IPS-15b (cell line): Measurements from ENCODE around the gene VGLL3.
"Not testable (repeated sequence)": the region's sequence is repeated elsewhere in the genome, so short reads cannot be mapped to it uniquely, and the experiment has no call there.

ENCODE experiments used
- H3K27me3 ChIP-seq: one replicate; pipeline ENCODE4 v1.6.1; 2013; ENCODE audit warnings: low read length; ENCODE audit not compliant: control insufficient read depth, insufficient read depth
- H3K36me3 ChIP-seq: one replicate; pipeline ENCODE4 v1.6.1; 2013; ENCODE audit warnings: low read length; ENCODE audit not compliant: control insufficient read depth, insufficient read depth
- H3K4me1 ChIP-seq: one replicate; pipeline ENCODE4 v1.6.1; 2013; ENCODE audit warnings: mild to moderate bottlenecking, low read length; ENCODE audit not compliant: control insufficient read depth, insufficient read depth
- H3K4me3 ChIP-seq: one replicate; pipeline ENCODE4 v1.5.1; 2013; ENCODE audit warnings: low read depth, low read length
- H3K9ac ChIP-seq: one replicate; pipeline ENCODE4 v1.6.1; 2013; ENCODE audit warnings: low read depth, mild to moderate bottlenecking, low read length
- H3K9me3 ChIP-seq: one replicate; pipeline ENCODE4 v1.6.1; 2013; ENCODE audit warnings: mild to moderate bottlenecking, low read length; ENCODE audit not compliant: control insufficient read depth, insufficient read depth

VGLL3 gene

GRCh38 chr3:86988235-86988634 is 2.7 kb downstream of the VGLL3 start:
- Histone ChIP-seq H3K4me1 (peaks cover 2% of the 10 kb centered on the region), H3K9me3 (no peaks in the 10 kb centered on the region), H3K4me3 (no peak overlapping the region), H3K27me3 (peaks cover 22% of the 10 kb centered on the region), H3K9ac (no peak overlapping the region), H3K36me3 (no peaks in the 10 kb centered on the region)

DNA sequence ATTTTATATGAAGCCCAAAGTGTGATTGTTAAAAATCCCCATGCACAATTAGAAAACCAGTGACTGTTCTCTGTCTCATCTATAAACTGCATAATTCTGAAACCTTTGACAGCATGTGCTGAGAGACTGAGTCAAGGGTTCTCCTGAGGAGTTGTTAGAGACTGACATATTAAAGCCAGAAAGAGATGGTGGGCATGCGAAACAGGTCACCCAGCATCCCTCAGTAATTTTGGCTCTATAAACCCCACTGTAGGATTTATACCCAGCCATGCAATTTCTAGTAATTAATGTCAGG is 3.6 kb downstream of the VGLL3 start:
- peaks cover 22% of the 10 kb centered on the region for H3K27me3 ChIP-seq
- H3K4me1 ChIP-seq = peaks cover 2% of the 10 kb centered on the region
- H3K4me3 ChIP-seq = no peak overlapping the region
- H3K9ac ChIP-seq = no peak overlapping the region
- no peaks in the 10 kb centered on the region for H3K36me3 ChIP-seq
- no peaks in the 10 kb centered on the region for H3K9me3 ChIP-seq

DNA sequence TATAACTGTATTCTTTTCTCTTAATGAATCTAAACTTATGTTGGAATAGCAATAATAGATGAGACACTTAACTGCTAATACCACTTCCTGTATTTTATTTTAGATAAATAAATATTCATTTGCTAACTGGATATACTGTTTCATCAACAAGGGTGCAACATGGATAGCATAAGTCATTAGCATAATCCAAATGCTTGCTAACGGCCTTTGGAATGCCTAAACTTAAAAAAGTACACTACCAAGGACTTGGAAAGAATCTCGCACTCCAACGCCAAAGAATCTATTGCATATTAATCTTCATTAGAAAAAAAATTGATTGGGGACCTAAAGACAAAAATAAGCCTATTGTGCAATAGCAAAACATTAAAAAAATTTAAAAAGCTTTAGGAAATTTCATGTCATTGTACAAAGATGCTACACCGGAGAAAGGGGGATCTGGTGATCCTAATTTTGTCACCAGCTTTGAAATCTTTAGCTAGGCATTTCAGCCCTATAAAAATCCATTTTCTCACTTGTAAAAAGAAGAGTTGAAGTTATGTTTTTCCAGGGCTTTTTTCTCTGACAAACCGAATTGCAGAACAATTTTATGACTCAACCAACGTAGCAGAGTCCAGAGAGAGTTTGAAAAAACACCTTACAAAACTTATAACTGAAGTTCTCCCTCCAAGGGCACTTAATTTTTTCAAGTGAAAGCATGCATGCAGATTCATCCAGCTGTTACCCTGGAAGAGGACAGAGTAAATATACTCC is 4.1 kb downstream of the VGLL3 start:
- peaks cover 19% of the 10 kb centered on the region for H3K27me3 ChIP-seq
- H3K9ac ChIP-seq = no peak overlapping the region
- no peak overlapping the region for H3K4me3 ChIP-seq
- peaks cover 2% of the 10 kb centered on the region for H3K4me1 ChIP-seq
- H3K9me3 ChIP-seq = no peaks in the 10 kb centered on the region
- no peaks in the 10 kb centered on the region for H3K36me3 ChIP-seq

DNA sequence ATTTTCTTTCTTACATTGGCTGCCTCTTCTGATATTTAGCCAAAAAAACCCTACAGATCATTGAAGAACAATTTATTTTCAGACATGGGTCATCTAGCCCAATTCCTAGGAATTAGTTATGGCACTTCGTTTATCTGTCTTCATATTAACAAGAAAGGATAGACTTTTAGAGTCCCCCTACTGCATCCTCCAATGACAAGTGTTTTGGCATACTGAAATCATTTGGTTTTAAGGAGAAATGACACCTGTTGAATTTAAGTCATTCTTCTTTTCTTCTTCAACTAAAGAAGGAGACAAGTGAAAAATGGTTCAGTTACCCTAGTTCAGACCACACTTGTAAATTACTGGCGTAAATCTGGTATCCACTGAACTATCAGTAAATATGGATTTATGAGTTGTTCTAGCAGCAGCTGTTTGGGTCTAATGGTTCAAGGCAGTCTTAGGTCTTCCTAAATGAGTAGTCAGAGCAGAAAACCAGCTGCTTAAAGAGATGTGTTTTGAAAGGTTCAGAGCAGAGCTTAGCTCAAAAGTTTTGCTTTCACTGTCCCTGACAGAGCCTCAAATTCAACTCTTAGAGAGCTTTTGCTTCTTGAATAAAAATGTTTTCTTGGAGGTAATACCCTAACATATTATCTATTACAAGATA is 5.6 kb downstream of the VGLL3 start:
- Histone ChIP-seq H3K27me3 (peaks cover 19% of the 10 kb centered on the region), H3K4me3 (no peak overlapping the region), H3K9me3 (no peaks in the 10 kb centered on the region), H3K9ac (no peak overlapping the region), H3K4me1 (peaks cover 2% of the 10 kb centered on the region), H3K36me3 (no peaks in the 10 kb centered on the region)

GRCh38 chr3:86984271-86984670 is 6.7 kb downstream of the VGLL3 start:
- no peak overlapping the region for H3K4me3 ChIP-seq
- no peaks in the 10 kb centered on the region for H3K9me3 ChIP-seq
- no peak overlapping the region for H3K9ac ChIP-seq
- no peaks in the 10 kb centered on the region for H3K36me3 ChIP-seq
- H3K4me1 ChIP-seq = no peaks in the 10 kb centered on the region
- peaks cover 9% of the 10 kb centered on the region for H3K27me3 ChIP-seq

- peaks cover 2% of the 10 kb centered on the region for H3K27me3 ChIP-seq
- H3K4me3 ChIP-seq = no peak overlapping the region
- no peaks in the 10 kb centered on the region for H3K36me3 ChIP-seq
- no peak overlapping the region for H3K9ac ChIP-seq
- no peaks in the 10 kb centered on the region for H3K9me3 ChIP-seq
- no peaks in the 10 kb centered on the region for H3K4me1 ChIP-seq
Measured at GRCh38 chr3:86982883-86983282, 8.1 kb downstream of the VGLL3 start.

DNA sequence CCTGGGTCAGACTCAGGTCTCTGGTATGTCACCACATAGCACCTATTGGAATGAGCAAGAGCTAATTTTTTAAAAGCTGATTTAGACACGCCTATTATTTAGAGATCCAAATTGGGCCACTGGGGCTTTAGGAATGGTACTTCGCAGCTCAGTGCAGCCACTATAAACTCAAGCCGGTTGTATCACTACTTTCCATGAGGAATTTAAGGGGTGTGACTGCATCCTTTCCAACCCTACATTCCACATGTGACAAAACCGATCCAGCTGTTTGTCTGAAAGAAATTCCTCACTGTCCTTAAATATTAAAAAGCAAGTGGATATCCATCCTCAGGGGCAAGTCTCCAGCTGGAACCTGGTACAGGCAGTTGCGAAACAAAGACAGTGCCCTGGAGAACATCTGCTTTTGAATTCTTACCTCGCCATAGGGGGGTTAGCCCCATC is 12.8 kb downstream of the VGLL3 start:
- H3K9me3 ChIP-seq = no peaks in the 10 kb centered on the region
- H3K4me3 ChIP-seq = no peak overlapping the region
- no peak overlapping the region for H3K9ac ChIP-seq
- no peaks in the 10 kb centered on the region for H3K36me3 ChIP-seq
- H3K4me1 ChIP-seq = no peaks in the 10 kb centered on the region
- no peaks in the 10 kb centered on the region for H3K27me3 ChIP-seq

DNA sequence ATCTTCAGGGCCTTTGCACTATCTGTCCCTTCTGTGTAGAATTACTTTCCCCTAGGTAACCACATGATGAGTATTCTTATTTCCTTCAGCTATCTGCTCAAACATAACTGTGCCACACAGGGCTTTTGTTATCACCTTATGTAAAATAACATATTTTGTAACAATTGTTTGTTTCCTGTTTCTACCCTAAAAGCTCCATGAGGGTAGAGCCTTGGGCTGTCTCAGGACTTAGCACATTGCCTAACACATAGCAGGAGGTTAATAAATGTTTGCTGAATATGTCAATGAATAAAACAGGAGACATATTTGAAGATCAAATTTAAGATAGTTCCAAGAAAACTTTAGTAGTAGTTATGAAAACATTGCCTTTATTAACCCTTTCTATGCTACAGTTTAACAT is 14.7 kb downstream of the VGLL3 start:
- Histone ChIP-seq H3K9me3 (no peaks in the 10 kb centered on the region), H3K4me3 (no peak overlapping the region), H3K4me1 (no peaks in the 10 kb centered on the region), H3K9ac (no peak overlapping the region), H3K27me3 (no peaks in the 10 kb centered on the region), H3K36me3 (no peaks in the 10 kb centered on the region)

- not testable (repeated sequence) for H3K36me3 ChIP-seq, H3K9me3 ChIP-seq, H3K4me1 ChIP-seq, H3K9ac ChIP-seq, H3K27me3 ChIP-seq, H3K4me3 ChIP-seq
Measured at GRCh38 chr3:86974177-86974576, 16.8 kb downstream of the VGLL3 start.

DNA sequence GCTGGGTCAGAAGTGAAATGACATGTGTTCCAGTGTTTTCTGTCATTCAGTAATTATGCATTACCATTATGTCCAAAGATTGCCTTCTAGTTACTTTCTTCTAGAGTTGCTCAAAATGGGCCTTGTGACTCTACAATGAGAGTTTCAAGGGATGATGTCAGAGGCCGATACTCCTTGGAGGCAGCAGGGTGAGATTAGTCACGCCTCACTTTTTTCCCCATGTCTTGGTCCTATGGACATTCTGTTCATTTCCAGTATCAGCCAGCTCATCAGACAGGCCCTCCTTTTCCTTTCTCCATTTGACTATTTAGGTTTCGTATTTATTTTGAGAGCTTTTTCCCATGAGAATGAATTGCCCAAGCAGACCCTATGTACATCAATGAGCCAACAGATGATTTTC is 17.5 kb downstream of the VGLL3 start:
- Histone ChIP-seq H3K27me3 (no peaks in the 10 kb centered on the region), H3K4me3 (no peak overlapping the region), H3K9ac (no peak overlapping the region), H3K9me3 (no peaks in the 10 kb centered on the region), H3K36me3 (no peaks in the 10 kb centered on the region), H3K4me1 (no peaks in the 10 kb centered on the region)

GRCh38 chr3:86969500-86970189 is 21.3 kb downstream of the VGLL3 start:
- Histone ChIP-seq H3K36me3 (no peaks in the 10 kb centered on the region), H3K4me3 (no peak overlapping the region), H3K9ac (no peak overlapping the region), H3K4me1 (no peaks in the 10 kb centered on the region), H3K9me3 (no peaks in the 10 kb centered on the region), H3K27me3 (no peaks in the 10 kb centered on the region)
